ENCODE data around the gene PNKP.

PNKP gene

DNA sequence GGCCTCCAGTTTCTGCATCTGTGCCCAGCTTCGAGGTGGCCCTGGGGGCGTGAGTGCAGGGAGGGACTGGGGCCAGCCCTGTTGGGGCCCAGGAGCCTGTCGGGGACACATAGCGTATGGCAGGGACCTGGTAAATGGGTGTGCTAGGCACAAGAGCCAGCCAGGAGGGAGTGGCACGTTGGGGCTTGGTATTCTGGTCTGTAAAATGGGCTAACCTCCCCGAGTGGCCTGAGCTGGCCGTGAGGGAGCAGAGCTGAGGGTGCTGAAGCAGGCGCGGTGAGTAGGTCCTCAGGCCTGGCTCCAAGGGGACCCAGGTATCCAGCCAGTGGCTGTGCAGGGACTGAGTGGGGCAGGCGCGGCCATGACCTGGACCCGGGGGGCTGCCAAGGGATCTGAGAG lies 12.1 kb downstream of the PNKP start:
- 0 out of 2 replicates have a peak, but pooled peaks cover 3% of the 10 kb centered on the region for H4K20me1 ChIP-seq (ENCODE audit: low read depth, low read length)

DNA sequence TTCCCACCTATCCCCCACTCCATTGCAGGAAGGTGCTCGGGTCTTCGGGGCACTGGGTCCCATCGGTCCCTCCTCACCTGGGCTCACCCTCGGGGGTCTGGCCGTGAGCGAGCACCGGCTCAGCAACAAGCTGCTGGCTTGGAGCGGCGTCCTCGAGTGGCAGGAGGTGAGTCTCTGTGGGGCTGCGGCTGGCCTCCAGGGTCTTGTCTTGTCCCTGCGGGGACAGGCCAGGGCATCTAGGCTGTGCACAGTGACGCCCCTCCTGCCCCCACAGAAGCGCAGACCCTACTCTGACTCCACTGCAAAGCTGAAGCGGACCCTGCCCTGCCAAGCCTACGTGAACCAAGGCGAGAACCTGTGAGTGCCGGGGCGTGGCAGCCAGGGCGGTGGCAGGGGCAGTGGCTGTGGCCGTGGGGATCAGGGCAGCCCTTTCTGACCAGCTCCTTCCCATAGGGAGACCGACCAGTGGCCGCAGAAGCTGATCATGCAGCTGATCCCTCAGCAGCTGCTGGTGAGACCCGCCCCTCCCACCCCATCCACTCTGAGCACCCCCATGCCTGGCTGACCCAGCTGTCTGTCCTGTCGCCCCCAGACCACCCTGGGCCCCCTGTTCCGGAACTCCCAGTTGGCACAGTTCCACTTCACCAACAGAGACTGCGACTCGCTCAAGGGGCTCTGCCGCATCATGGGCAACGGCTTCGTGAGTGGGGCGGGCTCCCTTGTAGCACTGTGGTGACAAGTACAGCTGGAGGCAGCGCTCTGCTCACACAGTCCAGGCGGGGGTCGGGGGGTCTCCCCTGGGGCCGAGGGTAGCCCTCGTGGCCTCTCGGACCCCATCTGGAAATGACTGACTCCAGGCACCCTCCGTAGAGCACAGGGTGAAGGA lies 12.8 kb downstream of the PNKP start:
- peaks cover 15% of the 10 kb centered on the region for H3F3A ChIP-seq (ENCODE audit: insufficient read depth)
- H3K36me3 ChIP-seq (ENCODE audit: low read length), result no peaks in the 10 kb centered on the region
- no peaks in the 10 kb centered on the region for H3K9me2 ChIP-seq (replicated peaks; ENCODE audit: insufficient read depth, low read length)
- H3K27ac ChIP-seq (ENCODE audit: low read depth, low read length), result no peak overlapping the region
- no peak overlapping the region for H3K4me3 ChIP-seq (ENCODE audit: insufficient read depth, low read length, poor library complexity, severe bottlenecking)
- no peak overlapping the region for H3K4me2 ChIP-seq (ENCODE audit: low read depth, low read length, poor library complexity, severe bottlenecking)
- H3K9me3 ChIP-seq (ENCODE audit: insufficient read depth, low read length), result no peaks in the 10 kb centered on the region
- no peak overlapping the region for H2AFZ ChIP-seq (ENCODE audit: low read depth, low read length, severe bottlenecking)
- H4K20me1 ChIP-seq (ENCODE audit: low read depth, low read length), result 0 out of 2 replicates have a peak, but pooled peaks cover 3% of the 10 kb centered on the region
- no peak overlapping the region for H3K9ac ChIP-seq (ENCODE audit: low read length)
- H3K27me3 ChIP-seq (ENCODE audit: low read length), result no peaks in the 10 kb centered on the region
- no peak for TF ChIP-seq EZH2phosphoT487 (conservative IDR thresholded peaks at IDR 0.05; ENCODE audit: low read length)
- TF ChIP-seq, protein P1, sequence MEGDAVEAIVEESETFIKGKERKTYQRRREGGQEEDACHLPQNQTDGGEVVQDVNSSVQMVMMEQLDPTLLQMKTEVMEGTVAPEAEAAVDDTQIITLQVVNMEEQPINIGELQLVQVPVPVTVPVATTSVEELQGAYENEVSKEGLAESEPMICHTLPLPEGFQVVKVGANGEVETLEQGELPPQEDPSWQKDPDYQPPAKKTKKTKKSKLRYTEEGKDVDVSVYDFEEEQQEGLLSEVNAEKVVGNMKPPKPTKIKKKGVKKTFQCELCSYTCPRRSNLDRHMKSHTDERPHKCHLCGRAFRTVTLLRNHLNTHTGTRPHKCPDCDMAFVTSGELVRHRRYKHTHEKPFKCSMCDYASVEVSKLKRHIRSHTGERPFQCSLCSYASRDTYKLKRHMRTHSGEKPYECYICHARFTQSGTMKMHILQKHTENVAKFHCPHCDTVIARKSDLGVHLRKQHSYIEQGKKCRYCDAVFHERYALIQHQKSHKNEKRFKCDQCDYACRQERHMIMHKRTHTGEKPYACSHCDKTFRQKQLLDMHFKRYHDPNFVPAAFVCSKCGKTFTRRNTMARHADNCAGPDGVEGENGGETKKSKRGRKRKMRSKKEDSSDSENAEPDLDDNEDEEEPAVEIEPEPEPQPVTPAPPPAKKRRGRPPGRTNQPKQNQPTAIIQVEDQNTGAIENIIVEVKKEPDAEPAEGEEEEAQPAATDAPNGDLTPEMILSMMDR (IDR thresholded peaks at IDR 0.05; ENCODE audit: insufficient read depth, low read length, poor library complexity, severe bottlenecking), result no peak
- H3K79me2 ChIP-seq (ENCODE audit: insufficient read depth, low read length), result peaks cover 7% of the 10 kb centered on the region; the same call in 1 of the 2 replicates

More for the DNA sequence above, 12.1 kb downstream of the PNKP start:
- no peaks in the 10 kb centered on the region for H3K9me2 ChIP-seq (replicated peaks; ENCODE audit: insufficient read depth, low read length)
- H3K4me3 ChIP-seq (ENCODE audit: insufficient read depth, low read length, poor library complexity, severe bottlenecking), result no peak overlapping the region
- TF ChIP-seq EZH2phosphoT487 (conservative IDR thresholded peaks at IDR 0.05; ENCODE audit: low read length), result no peak
- TF ChIP-seq, protein P1 (IDR thresholded peaks at IDR 0.05; ENCODE audit: insufficient read depth, low read length, poor library complexity, severe bottlenecking), result no peak
- no peaks in the 10 kb centered on the region for H3K36me3 ChIP-seq (ENCODE audit: low read length)
- H3K79me2 ChIP-seq (ENCODE audit: insufficient read depth, low read length), result peaks cover 7% of the 10 kb centered on the region; the same call in 1 of the 2 replicates
- no peak overlapping the region for H3K9ac ChIP-seq (ENCODE audit: low read length)
- H3K27ac ChIP-seq (ENCODE audit: low read depth, low read length), result no peak overlapping the region
- no peak overlapping the region for H2AFZ ChIP-seq (ENCODE audit: low read depth, low read length, severe bottlenecking)
- no peaks in the 10 kb centered on the region for H3K27me3 ChIP-seq (ENCODE audit: low read length)
- H3K4me2 ChIP-seq (ENCODE audit: low read depth, low read length, poor library complexity, severe bottlenecking), result no peak overlapping the region
- no peaks in the 10 kb centered on the region for H3K9me3 ChIP-seq (ENCODE audit: insufficient read depth, low read length)
- peaks cover 12% of the 10 kb centered on the region for H3F3A ChIP-seq (ENCODE audit: insufficient read depth)

DNA sequence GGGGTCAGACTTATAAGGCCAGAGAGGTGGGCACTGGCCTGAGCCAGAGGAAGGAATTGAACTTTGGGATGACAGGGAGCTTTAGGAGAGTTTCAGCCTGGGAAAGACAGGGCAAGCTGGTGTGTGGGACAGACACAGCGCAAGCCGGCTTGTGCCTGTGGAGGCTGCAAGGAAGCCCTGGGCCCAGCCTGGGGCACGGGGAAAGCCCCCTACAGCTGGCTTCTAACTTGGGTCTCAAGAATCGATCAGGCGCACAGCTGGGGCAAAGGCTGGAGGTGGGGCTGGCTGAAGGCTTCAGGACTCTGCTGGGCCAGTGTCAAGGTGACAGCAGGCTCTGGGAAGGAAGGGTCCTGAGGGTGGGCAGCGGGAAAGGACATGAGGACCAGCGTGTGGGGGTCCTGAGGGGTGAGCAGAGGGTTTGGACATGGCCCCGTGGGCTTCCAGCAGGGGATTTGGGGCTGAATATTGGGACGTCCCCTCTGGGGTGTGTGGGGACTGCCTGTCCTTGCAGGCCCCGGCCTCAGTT lies 13.5 kb downstream of the PNKP start:
- Histone ChIP-seq H2AFZ (ENCODE audit: low read depth, low read length, severe bottlenecking) (no peak overlapping the region), H3K27me3 (ENCODE audit: low read length) (no peaks in the 10 kb centered on the region), H3K4me3 (ENCODE audit: insufficient read depth, low read length, poor library complexity, severe bottlenecking) (no peak overlapping the region), H3K9me3 (ENCODE audit: insufficient read depth, low read length) (no peaks in the 10 kb centered on the region), H3K27ac (ENCODE audit: low read depth, low read length) (no peak overlapping the region), H3F3A (ENCODE audit: insufficient read depth) (peaks cover 15% of the 10 kb centered on the region), H3K79me2 (ENCODE audit: insufficient read depth, low read length) (peaks cover 7% of the 10 kb centered on the region; the same call in 1 of the 2 replicates), H3K4me2 (ENCODE audit: low read depth, low read length, poor library complexity, severe bottlenecking) (no peak overlapping the region), H4K20me1 (ENCODE audit: low read depth, low read length) (0 out of 2 replicates have a peak, but pooled peaks cover 3% of the 10 kb centered on the region), H3K36me3 (ENCODE audit: low read length) (no peaks in the 10 kb centered on the region), H3K9me2 (replicated peaks; ENCODE audit: insufficient read depth, low read length) (no peaks in the 10 kb centered on the region), H3K9ac (ENCODE audit: low read length) (no peak overlapping the region)
- TF ChIP-seq, protein P1 (IDR thresholded peaks at IDR 0.05; ENCODE audit: insufficient read depth, low read length, poor library complexity, severe bottlenecking), result no peak
- TF ChIP-seq EZH2phosphoT487 (conservative IDR thresholded peaks at IDR 0.05; ENCODE audit: low read length), result no peak
